ENCODE results near the gene CRY1. TPM values are rescaled to one million over a fixed set of nuclear protein-coding genes. Genes with fewer than 3 reads are reported as not detected.
"Not testable (repeated sequence)": the region's sequence is repeated elsewhere in the genome, so short reads cannot be mapped to it uniquely, and the experiment has no call there.

The CRY1 gene
- polyA plus RNA-seq, 1 donor (not counting 4 experiments of a cell fraction or from before 2014, with no cell fraction given) = 10.0 TPM

- peaks cover 6% of the 10 kb centered on the region for H3K4me1 ChIP-seq (ENCODE audit: control insufficient read depth, extremely low read depth, insufficient read depth, low read length)
- H4K20me1 ChIP-seq (ENCODE audit: control insufficient read depth, extremely low read depth, insufficient read depth, low read length) = no peaks in the 10 kb centered on the region
- FAIRE-seq = peak; percentile 98
- H3K36me3 ChIP-seq (ENCODE audit: control insufficient read depth in 2 of 2, extremely low read depth in 1 of 2, insufficient read depth in 2 of 2, low read length in 2 of 2) = no peaks in the 10 kb centered on the region
- no peak overlapping the region for H3K4me3 ChIP-seq (ENCODE audit: control insufficient read depth in 2 of 3, extremely low read depth in 1 of 3, insufficient read depth in 2 of 3, low read depth in 1 of 3, low read length in 3 of 3)
- H3K4me2 ChIP-seq (ENCODE audit: control insufficient read depth, extremely low read depth, insufficient read depth, low read depth, low read length) = no peak overlapping the region
- no peaks in the 10 kb centered on the region for H3K9me3 ChIP-seq (ENCODE audit: control insufficient read depth, low read depth, low read length)
- no peak overlapping the region for H2AFZ ChIP-seq (ENCODE audit: control insufficient read depth, low read length)
- dilution Hi-C loops (cut with MboI; ENCODE audit: extremely low pct_ligation_motif_present, low sequenced_read_pairs) = no loop called here
- H3K9me1 ChIP-seq (ENCODE audit: control insufficient read depth, extremely low read depth, insufficient read depth, low read length) = no peaks in the 10 kb centered on the region
- no peaks in the 10 kb centered on the region for H3K27me3 ChIP-seq (ENCODE audit: control insufficient read depth, extremely low read depth, insufficient read depth, low read length)
- H3K79me2 ChIP-seq (ENCODE audit: control insufficient read depth, insufficient read depth, low read length) = no peaks in the 10 kb centered on the region
- peak; percentile 69 for DNase-seq (ENCODE audit: low read depth, low spot score)
- no peak overlapping the region for H3K9ac ChIP-seq (ENCODE audit: control insufficient read depth, extremely low read depth, insufficient read depth, low read length)
- TF ChIP-seq EZH2 (IDR thresholded peaks at IDR 0.05; ENCODE audit: low read length) (no peak), CTCF (optimal IDR thresholded peaks at IDR 0.05 in 1 of 3, IDR thresholded peaks at IDR 0.05 in 1 of 3, conservative IDR thresholded peaks at IDR 0.05 in 1 of 3; ENCODE audit: extremely low read depth in 1 of 3, insufficient read depth in 2 of 3, low read length in 3 of 3) (peak in 1 of 3 experiments; percentile 10)
- peak overlapping the region; percentile 44 for H3K27ac ChIP-seq (ENCODE audit: control insufficient read depth, insufficient read depth, low read length)
These were observed 93.9 kb downstream of the CRY1 start for GRCh38 chr12:106999446-106999845.

- no peak for FAIRE-seq
- dilution Hi-C loops (cut with MboI; ENCODE audit: extremely low pct_ligation_motif_present, low sequenced_read_pairs) = no loop called here
These were observed 95.4 kb downstream of the CRY1 start for GRCh38 chr12:106997916-106998315.

GRCh38 chr12:106996102-106996501 lies 97.2 kb downstream of the CRY1 start:
- H2AFZ ChIP-seq (ENCODE audit: control insufficient read depth, low read length) = not testable (repeated sequence)

More at GRCh38 chr12:106997916-106998315, 95.4 kb downstream of the CRY1 start:
- H3K9me1 ChIP-seq (ENCODE audit: control insufficient read depth, extremely low read depth, insufficient read depth, low read length) = no peaks in the 10 kb centered on the region
- H3K27ac ChIP-seq (ENCODE audit: control insufficient read depth, insufficient read depth, low read length) = no peak overlapping the region
- no peaks in the 10 kb centered on the region for H4K20me1 ChIP-seq (ENCODE audit: control insufficient read depth, extremely low read depth, insufficient read depth, low read length)
- no peak overlapping the region for H2AFZ ChIP-seq (ENCODE audit: control insufficient read depth, low read length)
- no peaks in the 10 kb centered on the region for H3K79me2 ChIP-seq (ENCODE audit: control insufficient read depth, insufficient read depth, low read length)
- no peaks in the 10 kb centered on the region for H3K9me3 ChIP-seq (ENCODE audit: control insufficient read depth, low read depth, low read length)
- H3K36me3 ChIP-seq (ENCODE audit: control insufficient read depth in 2 of 2, extremely low read depth in 1 of 2, insufficient read depth in 2 of 2, low read length in 2 of 2) = no peaks in the 10 kb centered on the region
- no peak for DNase-seq (ENCODE audit: low read depth, low spot score)
- no peak overlapping the region for H3K4me2 ChIP-seq (ENCODE audit: control insufficient read depth, extremely low read depth, insufficient read depth, low read depth, low read length)
- H3K27me3 ChIP-seq (ENCODE audit: control insufficient read depth, extremely low read depth, insufficient read depth, low read length) = no peaks in the 10 kb centered on the region
- peaks cover 6% of the 10 kb centered on the region for H3K4me1 ChIP-seq (ENCODE audit: control insufficient read depth, extremely low read depth, insufficient read depth, low read length)
- H3K4me3 ChIP-seq (ENCODE audit: control insufficient read depth in 2 of 3, extremely low read depth in 1 of 3, insufficient read depth in 2 of 3, low read depth in 1 of 3, low read length in 3 of 3) = no peak overlapping the region
- TF ChIP-seq CTCF (optimal IDR thresholded peaks at IDR 0.05 in 1 of 3, IDR thresholded peaks at IDR 0.05 in 1 of 3, conservative IDR thresholded peaks at IDR 0.05 in 1 of 3; ENCODE audit: extremely low read depth in 1 of 3, insufficient read depth in 2 of 3, low read length in 3 of 3) (no peak), EZH2 (IDR thresholded peaks at IDR 0.05; ENCODE audit: low read length) (no peak)
- H3K9ac ChIP-seq (ENCODE audit: control insufficient read depth, extremely low read depth, insufficient read depth, low read length) = no peak overlapping the region

More at GRCh38 chr12:106996102-106996501, 97.2 kb downstream of the CRY1 start:
- H4K20me1 ChIP-seq (ENCODE audit: control insufficient read depth, extremely low read depth, insufficient read depth, low read length); FAIRE-seq; H3K4me3 ChIP-seq (ENCODE audit: control insufficient read depth in 2 of 3, extremely low read depth in 1 of 3, insufficient read depth in 2 of 3, low read depth in 1 of 3, low read length in 3 of 3); H3K79me2 ChIP-seq (ENCODE audit: control insufficient read depth, insufficient read depth, low read length); H3K36me3 ChIP-seq (ENCODE audit: control insufficient read depth in 2 of 2, extremely low read depth in 1 of 2, insufficient read depth in 2 of 2, low read length in 2 of 2); H3K9me3 ChIP-seq (ENCODE audit: control insufficient read depth, low read depth, low read length); H3K27ac ChIP-seq (ENCODE audit: control insufficient read depth, insufficient read depth, low read length); DNase-seq (ENCODE audit: low read depth, low spot score); H3K4me1 ChIP-seq (ENCODE audit: control insufficient read depth, extremely low read depth, insufficient read depth, low read length); H3K9ac ChIP-seq (ENCODE audit: control insufficient read depth, extremely low read depth, insufficient read depth, low read length); H3K27me3 ChIP-seq (ENCODE audit: control insufficient read depth, extremely low read depth, insufficient read depth, low read length); H3K4me2 ChIP-seq (ENCODE audit: control insufficient read depth, extremely low read depth, insufficient read depth, low read depth, low read length); dilution Hi-C loops (cut with MboI; ENCODE audit: extremely low pct_ligation_motif_present, low sequenced_read_pairs); H3K9me1 ChIP-seq (ENCODE audit: control insufficient read depth, extremely low read depth, insufficient read depth, low read length): not testable (repeated sequence)
